Effector memory CD4-positive, alpha-beta T cell (primary cell): ENCODE data around the gene IMMP2L.

Experiments
- DNase-seq, 3 donors: peaks; one replicate each; pipeline ENCODE4 v3.0.0-alpha.2; 2020
- H3K27ac ChIP-seq: 2 replicates; pipeline ENCODE4 v1.7.0; 2013; ENCODE audit warnings: mild to moderate bottlenecking, low read length, moderate library complexity; ENCODE audit not compliant: insufficient read depth, poor library complexity, severe bottlenecking
- H3K27me3 ChIP-seq: replicated peaks from 2 replicates; pipeline ENCODE4 v1.7.0; 2013; ENCODE audit warnings: mild to moderate bottlenecking, low read length; ENCODE audit not compliant: insufficient read depth, control insufficient read depth, poor library complexity, severe bottlenecking
- H3K36me3 ChIP-seq: 2 replicates; pipeline ENCODE4 v1.7.0; 2013; ENCODE audit warnings: mild to moderate bottlenecking, low read length, moderate library complexity; ENCODE audit not compliant: control insufficient read depth, insufficient read depth
- H3K4me1 ChIP-seq: 2 replicates; pipeline ENCODE4 v1.7.0; 2013; ENCODE audit warnings: low read length, mild to moderate bottlenecking; ENCODE audit not compliant: control insufficient read depth, insufficient read depth, poor library complexity, severe bottlenecking
- H3K4me3 ChIP-seq: 2 replicates; pipeline ENCODE4 v1.7.0; 2013; ENCODE audit warnings: low read length, low read depth, mild to moderate bottlenecking; ENCODE audit not compliant: insufficient read depth, poor library complexity, severe bottlenecking
- H3K9me3 ChIP-seq: 2 replicates; pipeline ENCODE4 v1.7.0; 2013; ENCODE audit warnings: mild to moderate bottlenecking, low read length, moderate library complexity; ENCODE audit not compliant: control insufficient read depth

IMMP2L gene

DNA sequence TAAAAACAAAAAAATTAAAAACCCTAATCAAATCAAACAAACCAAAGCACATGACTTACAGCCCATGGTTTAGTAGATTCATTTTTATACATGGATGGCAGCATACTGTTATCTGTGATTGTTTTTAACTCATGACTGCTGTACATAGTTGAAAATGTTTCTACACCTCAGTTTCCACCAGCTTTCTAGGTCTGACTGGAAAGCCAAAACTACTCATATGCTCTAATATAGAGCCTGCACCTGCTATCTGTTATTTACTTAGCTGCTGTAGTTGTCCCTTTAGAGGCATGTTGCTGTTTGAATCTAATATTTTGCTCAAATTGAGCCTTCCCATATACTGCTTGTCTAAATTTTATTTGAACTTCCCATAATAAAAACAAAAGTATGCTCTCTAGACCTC, 761.3 kb downstream of the IMMP2L start:
- DNase-seq: no peak
- H3K4me1 ChIP-seq: no peaks in the 10 kb centered on the region
- H3K27ac ChIP-seq: no peak overlapping the region
- no peaks in the 10 kb centered on the region for H3K27me3 ChIP-seq
- H3K9me3 ChIP-seq: peaks cover 3% of the 10 kb centered on the region
- H3K36me3 ChIP-seq: no peaks in the 10 kb centered on the region
- no peak overlapping the region for H3K4me3 ChIP-seq

DNA sequence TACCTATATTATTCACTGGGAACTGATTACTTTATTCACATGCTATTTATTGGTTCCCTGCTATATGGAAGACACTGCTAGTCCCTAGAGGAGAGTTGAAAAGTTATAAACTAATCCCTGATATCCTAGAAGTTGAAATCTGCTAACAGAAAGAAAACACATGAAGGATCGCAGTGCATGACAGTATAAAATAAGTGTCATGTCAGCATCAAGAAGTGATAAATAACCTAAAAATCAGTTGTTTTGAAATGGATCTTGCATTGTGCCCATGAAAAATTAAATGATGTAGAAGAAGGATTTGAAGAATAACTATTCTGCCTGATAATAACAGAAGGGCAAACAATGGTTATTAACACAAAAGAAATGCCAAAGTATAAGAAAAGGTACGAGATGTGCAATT, 764.6 kb downstream of the IMMP2L start:
- Histone ChIP-seq H3K9me3 (no peaks in the 10 kb centered on the region), H3K27ac (no peak overlapping the region), H3K36me3 (no peaks in the 10 kb centered on the region), H3K27me3 (no peaks in the 10 kb centered on the region), H3K4me3 (no peak overlapping the region), H3K4me1 (no peaks in the 10 kb centered on the region)
- no peak for DNase-seq

DNA sequence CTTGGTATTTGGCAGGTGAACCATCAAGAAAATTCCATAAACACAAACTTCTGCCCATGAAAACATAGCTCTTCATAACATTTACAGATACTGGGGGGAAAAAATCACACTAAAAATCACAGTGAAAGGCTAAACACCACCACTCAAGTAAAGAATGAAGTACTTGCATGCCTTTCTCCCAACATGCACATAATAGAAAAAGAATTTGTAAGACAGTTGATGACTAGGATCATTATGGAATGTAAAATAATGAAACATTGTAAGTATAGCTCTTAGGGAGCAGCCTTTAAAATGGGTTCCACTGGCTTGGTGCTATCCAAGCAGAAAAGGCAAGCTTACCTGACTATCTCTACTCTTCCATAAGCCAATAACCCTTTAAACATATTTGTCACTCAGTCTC, 771.3 kb downstream of the IMMP2L start:
- no peaks in the 10 kb centered on the region for H3K9me3 ChIP-seq
- no peaks in the 10 kb centered on the region for H3K27me3 ChIP-seq
- no peak overlapping the region for H3K27ac ChIP-seq
- H3K36me3 ChIP-seq: no peaks in the 10 kb centered on the region
- H3K4me3 ChIP-seq: no peak overlapping the region
- no peaks in the 10 kb centered on the region for H3K4me1 ChIP-seq
- DNase-seq: no peak

DNA sequence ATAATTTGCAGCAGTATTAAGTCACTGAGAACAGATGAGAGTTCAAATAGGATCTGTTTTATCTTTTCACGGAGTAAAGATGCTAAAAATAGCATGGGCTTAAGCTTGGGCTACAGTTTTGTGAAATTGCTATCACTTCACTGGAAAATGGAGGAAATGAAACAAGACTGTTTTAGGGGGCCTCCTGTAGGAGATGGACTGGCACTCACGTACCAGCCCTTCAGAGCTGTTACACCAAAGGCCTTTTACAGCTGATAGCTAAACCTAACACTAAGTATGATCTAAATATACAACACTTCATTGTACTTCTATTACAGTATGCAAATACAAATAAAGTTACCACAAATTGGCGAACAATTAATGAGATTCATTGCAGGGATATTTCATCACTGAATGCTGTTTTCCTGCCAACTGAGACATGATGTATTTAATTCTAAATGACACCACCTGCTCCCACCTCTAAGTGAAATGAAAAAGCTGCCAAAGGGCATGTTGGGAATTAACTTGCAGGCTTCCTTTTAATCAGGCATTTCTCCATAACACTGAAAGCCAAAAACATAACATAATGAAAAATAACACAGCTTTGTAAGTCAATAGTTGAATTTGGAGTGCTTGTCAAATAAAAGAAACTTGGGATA, 775.8 kb downstream of the IMMP2L start:
- no peaks in the 10 kb centered on the region for H3K36me3 ChIP-seq
- DNase-seq: no peak
- no peaks in the 10 kb centered on the region for H3K27me3 ChIP-seq
- no peak overlapping the region for H3K4me3 ChIP-seq
- H3K9me3 ChIP-seq: no peaks in the 10 kb centered on the region
- H3K27ac ChIP-seq: no peak overlapping the region
- H3K4me1 ChIP-seq: no peaks in the 10 kb centered on the region

DNA sequence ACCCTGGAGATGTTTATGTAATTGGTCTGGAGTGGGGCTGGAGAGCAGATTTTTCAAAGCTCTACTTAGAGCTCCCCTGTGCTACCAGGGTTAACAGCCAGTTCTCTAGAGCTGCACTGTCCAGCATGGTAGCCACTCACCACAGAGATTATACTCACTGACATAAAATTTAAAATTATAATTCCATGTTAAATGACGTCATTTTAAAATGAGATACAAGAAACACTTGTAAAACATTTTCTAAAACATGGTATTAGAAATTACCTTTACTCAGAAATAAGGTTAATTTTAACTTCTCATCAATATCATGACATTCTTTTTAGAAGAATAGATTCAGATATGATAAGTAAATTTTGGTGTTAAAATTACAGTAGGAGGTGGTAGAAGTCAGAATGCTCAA, 777.5 kb downstream of the IMMP2L start:
- H3K4me1 ChIP-seq: no peaks in the 10 kb centered on the region
- H3K27ac ChIP-seq: no peak overlapping the region
- H3K27me3 ChIP-seq: no peaks in the 10 kb centered on the region
- no peaks in the 10 kb centered on the region for H3K36me3 ChIP-seq
- DNase-seq: no peak
- no peaks in the 10 kb centered on the region for H3K9me3 ChIP-seq
- no peak overlapping the region for H3K4me3 ChIP-seq

DNA sequence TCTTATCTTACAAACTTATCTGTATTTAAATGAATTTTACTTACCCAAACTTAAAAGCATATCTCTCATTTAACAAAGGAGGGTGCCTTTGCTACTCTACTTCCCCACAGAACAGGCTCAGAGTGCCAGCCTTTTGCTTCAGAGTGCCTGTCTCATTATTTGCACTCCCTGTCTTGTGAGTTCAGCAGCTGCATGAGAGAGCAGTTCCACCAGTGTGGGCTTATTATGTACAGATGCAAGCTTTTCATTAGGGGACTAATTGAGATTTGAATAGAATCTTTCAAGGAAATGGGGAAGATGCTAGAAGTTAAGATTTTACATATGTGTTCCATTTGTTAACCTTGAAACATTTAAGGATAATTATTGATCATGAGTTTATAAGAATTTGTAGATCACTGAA, 781.6 kb downstream of the IMMP2L start:
- no peaks in the 10 kb centered on the region for H3K9me3 ChIP-seq
- H3K27me3 ChIP-seq: no peaks in the 10 kb centered on the region
- no peaks in the 10 kb centered on the region for H3K4me1 ChIP-seq
- no peak overlapping the region for H3K27ac ChIP-seq
- no peak overlapping the region for H3K4me3 ChIP-seq
- DNase-seq: no peak
- no peaks in the 10 kb centered on the region for H3K36me3 ChIP-seq

DNA sequence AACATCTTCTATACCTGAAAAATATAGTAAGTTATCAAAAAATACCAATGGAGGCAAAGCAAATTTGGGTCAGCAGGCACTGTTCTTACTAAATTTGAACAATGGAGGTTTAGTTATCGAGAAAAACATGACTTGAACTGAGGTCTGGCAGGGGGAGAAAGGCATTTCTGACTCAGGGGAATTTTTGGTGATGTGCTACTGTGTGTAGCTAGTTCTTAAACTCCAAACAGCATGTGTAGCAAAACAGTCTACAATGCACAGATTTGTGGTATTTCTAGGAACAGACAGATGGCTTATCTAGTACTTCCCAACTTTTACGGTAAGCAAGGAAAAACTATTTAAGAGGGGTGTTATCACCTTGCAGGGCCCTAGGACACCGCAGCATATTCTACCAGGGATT, 783.0 kb downstream of the IMMP2L start:
- Histone ChIP-seq H3K4me1 (no peaks in the 10 kb centered on the region), H3K27me3 (no peaks in the 10 kb centered on the region), H3K4me3 (no peak overlapping the region), H3K36me3 (no peaks in the 10 kb centered on the region), H3K9me3 (no peaks in the 10 kb centered on the region), H3K27ac (no peak overlapping the region)
- DNase-seq: no peak

DNA sequence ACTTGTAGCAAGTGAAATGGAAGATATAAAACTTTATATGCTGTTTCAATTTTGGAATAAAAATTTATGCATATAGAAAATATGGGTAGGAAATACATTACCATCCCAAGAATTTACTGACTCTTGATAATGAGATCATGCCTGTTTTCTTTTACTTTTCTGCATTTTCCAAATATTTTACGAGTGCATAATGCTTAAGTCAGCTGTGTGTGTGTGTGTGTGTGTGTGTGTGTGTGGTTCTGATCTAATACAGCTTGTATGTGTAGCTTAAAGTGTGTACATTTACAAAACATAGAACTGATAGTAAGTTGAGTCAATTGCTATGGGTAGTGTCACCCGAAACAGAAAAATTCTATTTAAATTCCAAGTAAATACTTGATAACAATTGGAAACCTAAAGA, 787.2 kb downstream of the IMMP2L start:
- no peak for DNase-seq
- Histone ChIP-seq H3K36me3 (no peaks in the 10 kb centered on the region), H3K4me3 (no peak overlapping the region), H3K27ac (no peak overlapping the region), H3K9me3 (no peaks in the 10 kb centered on the region), H3K4me1 (no peaks in the 10 kb centered on the region), H3K27me3 (no peaks in the 10 kb centered on the region)

DNA sequence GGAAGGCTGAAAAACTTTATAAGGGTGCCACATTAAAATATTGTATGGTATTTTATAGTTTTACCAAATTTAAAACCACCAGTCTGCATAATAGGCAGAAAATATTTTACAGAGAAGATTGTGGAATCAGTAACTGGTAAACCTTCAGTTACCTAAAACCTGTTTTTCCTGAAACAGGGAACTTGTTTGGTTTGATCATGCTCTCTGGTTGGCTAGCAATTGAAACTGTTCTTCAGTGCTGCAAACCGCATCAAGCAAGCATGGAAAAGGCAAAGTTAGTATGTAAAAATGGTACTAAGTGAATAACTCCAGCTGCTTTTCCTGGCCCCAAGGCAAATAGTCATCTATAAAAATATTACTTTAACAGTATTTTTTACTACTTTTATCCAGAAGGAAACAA, 788.2 kb downstream of the IMMP2L start:
- Histone ChIP-seq H3K36me3 (no peaks in the 10 kb centered on the region), H3K27ac (no peak overlapping the region), H3K9me3 (no peaks in the 10 kb centered on the region), H3K4me1 (no peaks in the 10 kb centered on the region), H3K4me3 (no peak overlapping the region), H3K27me3 (no peaks in the 10 kb centered on the region)
- no peak for DNase-seq

DNA sequence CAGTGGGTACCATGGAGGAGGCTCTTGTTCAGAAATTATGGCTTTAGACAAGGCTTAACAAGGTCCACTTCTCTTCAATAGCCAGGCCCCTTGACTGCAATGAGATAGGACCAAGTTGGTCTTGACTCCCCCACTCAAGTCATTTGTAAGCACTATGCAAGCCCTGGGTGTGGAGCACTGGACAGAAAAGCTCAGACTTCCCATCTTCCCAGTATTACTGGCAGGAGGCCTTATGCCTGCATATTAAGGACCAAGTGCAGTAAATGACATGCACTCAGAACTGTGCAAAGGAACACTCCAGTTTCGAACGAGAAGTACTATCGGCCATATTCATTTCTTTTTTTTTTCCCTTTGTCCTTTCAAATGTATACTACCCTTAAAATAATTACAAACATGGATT, 789.7 kb downstream of the IMMP2L start:
- Histone ChIP-seq H3K27ac (no peak overlapping the region), H3K4me1 (no peaks in the 10 kb centered on the region), H3K27me3 (no peaks in the 10 kb centered on the region), H3K9me3 (no peaks in the 10 kb centered on the region), H3K36me3 (no peaks in the 10 kb centered on the region), H3K4me3 (no peak overlapping the region)
- DNase-seq: no peak

DNA sequence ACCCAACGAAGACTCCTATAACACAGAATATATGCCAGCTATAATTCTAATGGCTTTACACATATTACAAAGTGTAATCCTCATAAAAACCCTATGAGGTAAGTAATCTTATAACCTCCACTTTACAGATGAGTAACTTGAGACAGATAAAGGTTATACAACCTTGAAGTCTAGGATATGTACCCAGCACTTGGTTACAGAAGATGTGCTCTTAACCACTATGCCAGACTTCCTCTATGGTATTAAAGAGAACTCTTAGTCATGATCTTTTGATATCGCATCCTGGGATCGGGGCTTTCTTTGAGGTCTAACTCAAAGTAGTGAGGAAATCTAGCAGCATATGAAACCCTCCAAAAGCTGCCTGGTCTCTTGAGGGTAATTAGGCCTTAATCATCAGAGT, 790.6 kb downstream of the IMMP2L start:
- Histone ChIP-seq H3K4me1 (no peaks in the 10 kb centered on the region), H3K9me3 (no peaks in the 10 kb centered on the region), H3K4me3 (no peak overlapping the region), H3K36me3 (no peaks in the 10 kb centered on the region), H3K27ac (no peak overlapping the region), H3K27me3 (no peaks in the 10 kb centered on the region)
- DNase-seq: no peak
